ENCODE results near the gene ISM2. TPM values are rescaled to one million over a fixed set of nuclear protein-coding genes. Genes with fewer than 3 reads are reported as not detected.

Gene ISM2
- total RNA-seq, 4 donors from 2014 or later = not detected

- H3K9me3 ChIP-seq = no peaks in the 10 kb centered on the region
- no peak for DNase-seq (ENCODE audit: low spot score in 2 of 2)
- no peak overlapping the region for H3K27ac ChIP-seq
- H3K4me3 ChIP-seq = no peak overlapping the region
- WGBS = 100% methylated on average over 1 of the region's 3 CpGs
- H3K36me3 ChIP-seq = no peaks in the 10 kb centered on the region
- no peaks in the 10 kb centered on the region for H3K4me1 ChIP-seq
- H3K27me3 ChIP-seq = no peaks in the 10 kb centered on the region
- no peak for TF ChIP-seq EP300 (IDR thresholded peaks at IDR 0.05)
- TF ChIP-seq POLR2AphosphoS5 (IDR thresholded peaks at IDR 0.05) = no peak
- TF ChIP-seq CTCF (IDR thresholded peaks at IDR 0.05) = no peak
- TF ChIP-seq POLR2A (IDR thresholded peaks at IDR 0.05) = no peak
Measured at GRCh38 chr14:77485256-77485655, 13.4 kb downstream of the ISM2 start.

GRCh38 chr14:77482422-77482821, 16.2 kb downstream of the ISM2 start:
- Histone ChIP-seq H3K4me3 (no peak overlapping the region), H3K27me3 (no peaks in the 10 kb centered on the region), H3K9me3 (no peaks in the 10 kb centered on the region), H3K36me3 (no peaks in the 10 kb centered on the region), H3K27ac (no peak overlapping the region), H3K4me1 (no peaks in the 10 kb centered on the region)
- 77% methylated on average over 8 of the region's 8 CpGs for WGBS
- DNase-seq (ENCODE audit: low spot score in 2 of 2) = no peak
- no peak for TF ChIP-seq EP300 (IDR thresholded peaks at IDR 0.05)
- no peak for TF ChIP-seq POLR2A (IDR thresholded peaks at IDR 0.05)
- TF ChIP-seq CTCF (IDR thresholded peaks at IDR 0.05) = no peak
- no peak for TF ChIP-seq POLR2AphosphoS5 (IDR thresholded peaks at IDR 0.05)

- no peak overlapping the region for H3K27ac ChIP-seq
- H3K9me3 ChIP-seq = no peaks in the 10 kb centered on the region
- no peaks in the 10 kb centered on the region for H3K27me3 ChIP-seq
- WGBS = 75% methylated on average over 1 of the region's 1 CpG
- no peak for TF ChIP-seq POLR2AphosphoS5 (IDR thresholded peaks at IDR 0.05)
- TF ChIP-seq EP300 (IDR thresholded peaks at IDR 0.05) = no peak
- TF ChIP-seq CTCF (IDR thresholded peaks at IDR 0.05) = no peak
- TF ChIP-seq POLR2A (IDR thresholded peaks at IDR 0.05) = no peak
- no peaks in the 10 kb centered on the region for H3K4me1 ChIP-seq
- DNase-seq (ENCODE audit: low spot score in 2 of 2) = no peak
- H3K4me3 ChIP-seq = no peak overlapping the region
- H3K36me3 ChIP-seq = no peaks in the 10 kb centered on the region
Measured at GRCh38 chr14:77478796-77479195, 19.8 kb downstream of the ISM2 start.

- Histone ChIP-seq H3K9me3 (no peaks in the 10 kb centered on the region), H3K27ac (no peak overlapping the region)
Measured at GRCh38 chr14:77478029-77478428, 20.6 kb downstream of the ISM2 start.

More at GRCh38 chr14:77478029-77478428, 20.6 kb downstream of the ISM2 start:
- Histone ChIP-seq H3K36me3 (no peaks in the 10 kb centered on the region), H3K4me3 (no peak overlapping the region), H3K4me1 (no peaks in the 10 kb centered on the region), H3K27me3 (no peaks in the 10 kb centered on the region)
- TF ChIP-seq CTCF (IDR thresholded peaks at IDR 0.05) = no peak
- TF ChIP-seq POLR2A (IDR thresholded peaks at IDR 0.05) = no peak
- TF ChIP-seq EP300 (IDR thresholded peaks at IDR 0.05) = no peak
- no peak for TF ChIP-seq POLR2AphosphoS5 (IDR thresholded peaks at IDR 0.05)
- WGBS = 64% methylated on average over 2 of the region's 5 CpGs
- no peak for DNase-seq (ENCODE audit: low spot score in 2 of 2)
